Transverse colon (tissue), 3 donors: ENCODE results near the gene HEPH.

ENCODE experiments used
- POLR2A ChIP-seq: fragments of 450-650 bp; IDR thresholded peaks from one replicate; pipeline ENCODE4 v1.6.1; 2016; ENCODE audit warnings: antibody characterized with exemption, mild to moderate bottlenecking, moderate library complexity
- POLR2AphosphoS5 ChIP-seq, 3 donors: sonication (generic); formaldehyde crosslinking; IDR thresholded peaks; one replicate each; pipeline ENCODE4 v1.6.1; 2016; ENCODE audit warnings: antibody characterized with exemption in 3 of 3

GRCh38 chrX:66167431-66167830 lies 3.4 kb downstream of the HEPH start:
- TF ChIP-seq POLR2A (no peak), POLR2AphosphoS5 (IDR thresholded peaks at IDR 0.05) (peak in 1 of 3 donors; percentile 20)
